PC-3 (cell line): ENCODE data around the gene TNKS1BP1. TPM values are rescaled to one million over a fixed set of nuclear protein-coding genes. Genes with fewer than 3 reads are reported as not detected.

Source experiments
- ATAC-seq: fragments of 200-7000 bp; cut with Tn5 transposase; 2 replicates; pipeline ENCODE4 v1.9.1; 2020; ENCODE audit warnings: mild to moderate bottlenecking, moderate library complexity
- BruUV-seq: library from RNA; stranded (reverse); fragments of 400-500 nt; replicated peaks from 2 replicates; lab custom pipeline; 2021; lab: Mats Ljungman, UMichigan
- CTCF ChIA-PET: fragments of 300-600 bp; sonication (Branson Sonifier 250); formaldehyde crosslinking; loops from one replicate; lab custom pipeline; 2022; ENCODE audit warnings: antibody characterized with exemption; lab: Charles Lee
- POLR2A ChIA-PET: fragments of 300-600 bp; sonication (Branson Sonifier 250); formaldehyde crosslinking; loops from one replicate; lab custom pipeline; 2022; ENCODE audit warnings: antibody characterized with exemption; ENCODE audit not compliant: unreplicated experiment; lab: Charles Lee
- DNase-seq: peaks from one replicate; pipeline ENCODE4 v3.0.0-alpha.2; 2015
- H2AFZ ChIP-seq: fragments of 300-600 bp; sonication (generic); 2 replicates; pipeline ENCODE4 v1.6.0; 2016; ENCODE audit warnings: antibody characterized with exemption, low read length
- H3F3A ChIP-seq: fragments of 300-600 bp; sonication (generic); one replicate; pipeline ENCODE4 v1.6.0; 2017; ENCODE audit warnings: antibody characterized with exemption, low read length, control low read depth, mild to moderate bottlenecking; ENCODE audit not compliant: unreplicated experiment
- H3K27ac ChIP-seq: fragments of 300-600 bp; sonication (generic); 2 replicates; pipeline ENCODE4 v1.5.1; 2016; ENCODE audit warnings: mild to moderate bottlenecking, low read length
- H3K27me3 ChIP-seq: fragments of 300-600 bp; sonication (generic); 2 replicates; pipeline ENCODE4 v1.6.1; 2016; ENCODE audit warnings: low read length, mixed read lengths
- H3K36me3 ChIP-seq: fragments of 300-600 bp; sonication (generic); 2 replicates; pipeline ENCODE4 v1.6.1; 2016; ENCODE audit warnings: low read depth, mixed run types, low read length, mixed read lengths
- H3K4me1 ChIP-seq: fragments of 300-600 bp; sonication (generic); 2 replicates; pipeline ENCODE4 v1.5.1; 2016; ENCODE audit warnings: low read length; ENCODE audit not compliant: insufficient read depth
- H3K4me2 ChIP-seq: fragments of 300-600 bp; sonication (generic); 2 replicates; pipeline ENCODE4 v1.6.0; 2016; ENCODE audit warnings: low read length
- H3K4me3 ChIP-seq: fragments of 300-600 bp; sonication (generic); 2 replicates; pipeline ENCODE4 v1.5.1; 2016; ENCODE audit warnings: mild to moderate bottlenecking, low read length, mixed read lengths
- H3K79me2 ChIP-seq: fragments of 300-600 bp; sonication (generic); 2 replicates; pipeline ENCODE4 v1.6.1; 2017; ENCODE audit warnings: low read length, mixed read lengths
- H3K9ac ChIP-seq: fragments of 300-600 bp; sonication (generic); 2 replicates; pipeline ENCODE4 v1.6.0; 2016; ENCODE audit warnings: mild to moderate bottlenecking, low read length
- H3K9me2 ChIP-seq: fragments of 300-600 bp; sonication (generic); replicated peaks from 2 replicates; pipeline ENCODE4 v1.6.1; 2016; ENCODE audit warnings: mixed run types, low read length, mixed read lengths
- H3K9me3 ChIP-seq: fragments of 300-600 bp; sonication (generic); 2 replicates; pipeline ENCODE4 v1.6.1; 2016; ENCODE audit warnings: low read length, mixed read lengths
- H4K20me1 ChIP-seq: fragments of 300-600 bp; sonication (generic); 2 replicates; pipeline ENCODE4 v1.6.1; 2016; ENCODE audit warnings: low read length, mixed read lengths
- EZH2 ChIP-seq: fragments of 300-600 bp; sonication (generic); IDR thresholded peaks from one replicate; pipeline ENCODE4 v1.6.1; 2017; ENCODE audit warnings: antibody characterized with exemption, mild to moderate bottlenecking, low read length; ENCODE audit not compliant: unreplicated experiment
- EZH2phosphoT487 ChIP-seq: fragments of 300-600 bp; sonication (generic); IDR thresholded peaks from 2 replicates; pipeline ENCODE4 v1.6.1; 2018; ENCODE audit warnings: mild to moderate bottlenecking, antibody characterized with exemption, low read length, borderline replicate concordance
- intact Hi-C: fragments of 100-400 bp; cut with micrococcal nuclease; formaldehyde crosslinking; loops from 2 replicates; pipeline ENCODE4 v1.9.0; 2023
- total RNA-seq: library from RNA; depleted of rRNA; stranded (reverse); fragments of >200 nt; gene quantifications from 2 replicates; pipeline ENCODE4 v1.2.3, GENCODE V29; 2014
- TF ChIP-seq, protein P1 (sequence below): fragments of 300-600 bp; sonication (generic); conservative IDR thresholded peaks from 2 replicates; pipeline ENCODE4 v1.5.1; 2017; ENCODE audit warnings: antibody characterized with exemption, low read depth, mild to moderate bottlenecking, low read length

Gene TNKS1BP1
- total RNA-seq, 1 experiment from 2014 or later: 89.6 TPM

DNA sequence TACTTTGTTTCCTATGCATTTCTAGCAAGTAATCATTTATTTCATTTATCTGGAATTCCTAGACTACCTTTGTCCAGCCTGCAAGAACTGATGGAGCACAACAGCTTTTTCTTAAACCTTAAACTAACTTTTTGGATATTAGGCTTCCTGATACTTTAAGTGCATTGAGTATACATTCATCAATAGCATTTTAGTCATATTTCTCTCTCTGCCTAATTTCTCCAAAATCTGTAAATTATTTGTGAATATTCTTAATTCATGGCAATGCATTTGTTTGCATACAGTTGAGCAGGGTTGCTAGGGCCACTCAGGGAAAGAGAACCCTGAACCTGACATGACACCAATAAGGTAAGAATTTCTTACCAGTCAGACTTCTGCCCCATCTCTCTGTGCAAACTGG, 58.6 kb downstream of the TNKS1BP1 start:
- Histone ChIP-seq H2AFZ (no peak overlapping the region), H3F3A (no peaks in the 10 kb centered on the region), H3K79me2 (no peaks in the 10 kb centered on the region), H3K27ac (no peak overlapping the region), H3K4me2 (no peak overlapping the region), H3K36me3 (no peaks in the 10 kb centered on the region), H3K27me3 (peaks cover 27% of the 10 kb centered on the region), H4K20me1 (no peaks in the 10 kb centered on the region), H3K9ac (no peak overlapping the region), H3K9me3 (no peaks in the 10 kb centered on the region), H3K4me3 (no peak overlapping the region), H3K9me2 (no peaks in the 10 kb centered on the region), H3K4me1 (no peaks in the 10 kb centered on the region)
- ChIA-PET CTCF (no interaction called here), POLR2A (no interaction called here)
- BruUV-seq: no TSS peak
- intact Hi-C loops: no loop called here
- no peak for DNase-seq
- TF ChIP-seq, protein P1, sequence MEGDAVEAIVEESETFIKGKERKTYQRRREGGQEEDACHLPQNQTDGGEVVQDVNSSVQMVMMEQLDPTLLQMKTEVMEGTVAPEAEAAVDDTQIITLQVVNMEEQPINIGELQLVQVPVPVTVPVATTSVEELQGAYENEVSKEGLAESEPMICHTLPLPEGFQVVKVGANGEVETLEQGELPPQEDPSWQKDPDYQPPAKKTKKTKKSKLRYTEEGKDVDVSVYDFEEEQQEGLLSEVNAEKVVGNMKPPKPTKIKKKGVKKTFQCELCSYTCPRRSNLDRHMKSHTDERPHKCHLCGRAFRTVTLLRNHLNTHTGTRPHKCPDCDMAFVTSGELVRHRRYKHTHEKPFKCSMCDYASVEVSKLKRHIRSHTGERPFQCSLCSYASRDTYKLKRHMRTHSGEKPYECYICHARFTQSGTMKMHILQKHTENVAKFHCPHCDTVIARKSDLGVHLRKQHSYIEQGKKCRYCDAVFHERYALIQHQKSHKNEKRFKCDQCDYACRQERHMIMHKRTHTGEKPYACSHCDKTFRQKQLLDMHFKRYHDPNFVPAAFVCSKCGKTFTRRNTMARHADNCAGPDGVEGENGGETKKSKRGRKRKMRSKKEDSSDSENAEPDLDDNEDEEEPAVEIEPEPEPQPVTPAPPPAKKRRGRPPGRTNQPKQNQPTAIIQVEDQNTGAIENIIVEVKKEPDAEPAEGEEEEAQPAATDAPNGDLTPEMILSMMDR: no peak
- TF ChIP-seq EZH2 (no peak), EZH2phosphoT487 (no peak)
- no peak for ATAC-seq

DNA sequence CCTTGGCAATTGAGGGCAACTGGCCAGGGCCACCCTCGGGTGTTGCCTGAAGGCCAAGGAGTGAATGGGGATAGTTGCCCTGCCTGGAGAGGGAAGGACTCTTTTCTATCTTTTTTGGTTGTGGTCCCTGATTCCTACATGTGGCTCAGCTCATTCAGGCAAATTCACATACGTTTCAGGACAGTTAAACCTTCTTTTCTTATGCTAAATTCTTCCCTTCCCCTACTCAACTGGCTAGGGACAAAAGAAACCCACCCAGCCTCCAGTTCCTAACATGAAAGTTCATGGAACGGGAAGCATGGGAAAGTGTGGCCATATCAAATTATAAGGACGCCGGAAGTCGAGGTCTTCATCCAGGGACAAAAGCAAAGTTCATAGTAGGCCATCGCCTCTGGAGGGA, 61.4 kb downstream of the TNKS1BP1 start:
- ATAC-seq (no peak), DNase-seq (no peak)
- H3K9me2 ChIP-seq: no peaks in the 10 kb centered on the region
- ChIA-PET CTCF (interaction anchor here (0.7 kb wide), 1 partner anchor 422 kb away, joined by 3 read pairs; no protein-coding TSS in a partner anchor), POLR2A (no interaction called here)
- intact Hi-C loops: no loop called here
- TF ChIP-seq EZH2phosphoT487 (no peak), EZH2 (no peak)
- TF ChIP-seq, protein P1: no peak
- no peak overlapping the region for H3K4me3 ChIP-seq
- H3K36me3 ChIP-seq: no peaks in the 10 kb centered on the region
- no peak overlapping the region for H3K9ac ChIP-seq
- H3K4me1 ChIP-seq: no peaks in the 10 kb centered on the region
- no peaks in the 10 kb centered on the region for H3F3A ChIP-seq
- no peaks in the 10 kb centered on the region for H3K9me3 ChIP-seq
- peaks cover 19% of the 10 kb centered on the region for H3K27me3 ChIP-seq
- H3K27ac ChIP-seq: no peak overlapping the region
- no TSS peak for BruUV-seq
- no peak overlapping the region for H2AFZ ChIP-seq
- no peaks in the 10 kb centered on the region for H4K20me1 ChIP-seq
- H3K79me2 ChIP-seq: no peaks in the 10 kb centered on the region
- no peak overlapping the region for H3K4me2 ChIP-seq

DNA sequence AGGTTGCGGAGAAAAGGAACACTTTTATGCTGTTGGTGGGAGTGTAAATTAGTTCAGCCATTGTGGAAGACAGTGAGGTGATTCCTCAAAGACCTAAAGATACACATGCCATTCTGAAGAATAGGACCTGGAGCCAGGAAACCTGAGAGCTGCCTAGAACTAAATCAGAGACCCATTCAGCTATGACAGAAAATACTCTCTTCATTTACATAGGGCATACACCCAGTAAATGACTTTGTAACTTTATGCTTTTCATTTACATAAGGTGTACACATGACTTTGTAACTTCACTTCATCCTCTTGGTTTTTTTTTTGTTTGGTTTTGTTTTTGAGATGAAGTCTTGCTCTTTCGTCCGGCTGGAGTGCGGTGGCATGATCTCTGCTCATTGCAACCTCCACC, 62.6 kb downstream of the TNKS1BP1 start:
- H4K20me1 ChIP-seq: no peaks in the 10 kb centered on the region
- H3K4me1 ChIP-seq: no peaks in the 10 kb centered on the region
- no peak overlapping the region for H3K9ac ChIP-seq
- peaks cover 19% of the 10 kb centered on the region for H3K27me3 ChIP-seq
- no peak overlapping the region for H3K4me3 ChIP-seq
- no peak overlapping the region for H3K27ac ChIP-seq
- H3K36me3 ChIP-seq: no peaks in the 10 kb centered on the region
- ATAC-seq (no peak), DNase-seq (no peak)
- H3K9me2 ChIP-seq: no peaks in the 10 kb centered on the region
- no TSS peak for BruUV-seq
- no peaks in the 10 kb centered on the region for H3K9me3 ChIP-seq
- ChIA-PET POLR2A (no interaction called here), CTCF (no interaction called here)
- no peak overlapping the region for H3K4me2 ChIP-seq
- TF ChIP-seq EZH2 (no peak), EZH2phosphoT487 (no peak)
- TF ChIP-seq, protein P1: no peak
- no peaks in the 10 kb centered on the region for H3F3A ChIP-seq
- no peaks in the 10 kb centered on the region for H3K79me2 ChIP-seq
- intact Hi-C loops: no loop called here
- no peak overlapping the region for H2AFZ ChIP-seq
